GM21529 (cell line): ENCODE data around the gene TMEM54.

Experiments
- ATAC-seq: cut with Tn5 transposase; IDR thresholded peaks from one replicate; pipeline ENCODE4 v1.9.1; 2021; ENCODE audit not compliant: unreplicated experiment

The TMEM54 gene

GRCh38 chr1:32883338-32884031 lies 17.7 kb downstream of the TMEM54 start:
- no peak for ATAC-seq

GRCh38 chr1:32881871-32882850 lies 19.0 kb downstream of the TMEM54 start:
- no peak for ATAC-seq

- no peak for ATAC-seq
These were observed 19.9 kb downstream of the TMEM54 start for GRCh38 chr1:32881291-32881690.

GRCh38 chr1:32878637-32879041 lies 22.6 kb downstream of the TMEM54 start:
- no peak for ATAC-seq

- ATAC-seq, result no peak
These were observed 23.0 kb downstream of the TMEM54 start for GRCh38 chr1:32878183-32878582.

- no peak for ATAC-seq
These were observed 23.7 kb downstream of the TMEM54 start for GRCh38 chr1:32877211-32878110.

- ATAC-seq, result no peak
These were observed 24.6 kb downstream of the TMEM54 start for GRCh38 chr1:32876341-32877210.

GRCh38 chr1:32874860-32875752 lies 26.1 kb downstream of the TMEM54 start:
- ATAC-seq, result no peak

GRCh38 chr1:32873484-32873883 lies 27.7 kb downstream of the TMEM54 start:
- no peak for ATAC-seq

GRCh38 chr1:32872192-32872460 lies 29.1 kb downstream of the TMEM54 start:
- no peak for ATAC-seq

GRCh38 chr1:32871364-32872191 lies 29.6 kb downstream of the TMEM54 start:
- no peak for ATAC-seq

GRCh38 chr1:32870615-32871363 lies 30.4 kb downstream of the TMEM54 start, which contains the start of gene FNDC5:
Gene FNDC5, minus strand, starts transcription at chr1:32870912.
- ATAC-seq, result no peak

- ATAC-seq, result no peak
These were observed 31.1 kb downstream of the TMEM54 start for GRCh38 chr1:32869923-32870614.

- ATAC-seq, result no peak
These were observed 32.3 kb downstream of the TMEM54 start for GRCh38 chr1:32868806-32869455.

GRCh38 chr1:32868085-32868484 lies 33.1 kb downstream of the TMEM54 start:
- no peak for ATAC-seq

GRCh38 chr1:32867671-32868070 lies 33.5 kb downstream of the TMEM54 start:
- ATAC-seq, result no peak

GRCh38 chr1:32867151-32867550 lies 34.0 kb downstream of the TMEM54 start:
- no peak for ATAC-seq
